Measurements from ENCODE around the gene BBS2. TPM values are rescaled to one million over a fixed set of nuclear protein-coding genes. Genes with fewer than 3 reads are reported as not detected.

The BBS2 gene
- total and polyA plus RNA-seq, 2 experiments from 2014 or later = 13.7 to 25.2 TPM

DNA sequence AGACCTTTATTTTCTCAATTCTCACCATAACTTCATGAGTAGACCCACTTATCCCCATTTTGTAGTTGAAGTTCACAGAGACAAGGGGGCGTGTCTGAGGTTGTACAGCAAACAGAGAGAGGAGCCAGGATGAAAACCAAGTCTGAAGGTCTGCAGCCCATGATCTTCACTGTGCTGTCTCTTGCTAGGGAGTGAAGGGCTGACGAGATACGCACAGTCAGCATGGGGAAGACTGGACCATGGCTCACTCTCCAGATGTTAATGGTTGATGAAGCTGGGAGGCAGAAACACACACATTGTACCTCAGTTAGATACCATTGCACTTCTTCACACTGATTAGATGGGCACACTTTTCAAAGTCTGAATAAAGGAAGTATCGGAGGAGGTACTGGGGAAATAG is 39.3 kb upstream of the BBS2 start:
- H3K4me3 ChIP-seq = no peak overlapping the region
- Mint-ChIP-seq H3K27me3 (ENCODE audit: insufficient read depth, low read depth, poor library complexity) (peaks cover 3% of the 10 kb centered on the region), H3K9me3 (no peaks in the 10 kb centered on the region), H3K36me3 (ENCODE audit: low read depth) (no peaks in the 10 kb centered on the region), H3K4me3 (no peak overlapping the region), H3K27ac (no peak overlapping the region), H3K4me1 (no peaks in the 10 kb centered on the region; the same call in 2 of the 3 replicates)
- no peaks in the 10 kb centered on the region for H3K79me2 ChIP-seq (replicated peaks; ENCODE audit: insufficient read depth)
- no peaks in the 10 kb centered on the region for H3K9me2 ChIP-seq (ENCODE audit: insufficient read depth)
- no peaks in the 10 kb centered on the region for H4K20me1 ChIP-seq (replicated peaks; ENCODE audit: insufficient read depth)
- H3F3A ChIP-seq (replicated peaks; ENCODE audit: low read depth) = no peaks in the 10 kb centered on the region
- TF ChIP-seq ZNF114 (CRISPR knock-in tag; IDR thresholded peaks at IDR 0.05) = no peak
- TF ChIP-seq EZH2phosphoT487 (IDR thresholded peaks at IDR 0.05; ENCODE audit: unreplicated experiment) = no peak
- TF ChIP-seq, protein P1, sequence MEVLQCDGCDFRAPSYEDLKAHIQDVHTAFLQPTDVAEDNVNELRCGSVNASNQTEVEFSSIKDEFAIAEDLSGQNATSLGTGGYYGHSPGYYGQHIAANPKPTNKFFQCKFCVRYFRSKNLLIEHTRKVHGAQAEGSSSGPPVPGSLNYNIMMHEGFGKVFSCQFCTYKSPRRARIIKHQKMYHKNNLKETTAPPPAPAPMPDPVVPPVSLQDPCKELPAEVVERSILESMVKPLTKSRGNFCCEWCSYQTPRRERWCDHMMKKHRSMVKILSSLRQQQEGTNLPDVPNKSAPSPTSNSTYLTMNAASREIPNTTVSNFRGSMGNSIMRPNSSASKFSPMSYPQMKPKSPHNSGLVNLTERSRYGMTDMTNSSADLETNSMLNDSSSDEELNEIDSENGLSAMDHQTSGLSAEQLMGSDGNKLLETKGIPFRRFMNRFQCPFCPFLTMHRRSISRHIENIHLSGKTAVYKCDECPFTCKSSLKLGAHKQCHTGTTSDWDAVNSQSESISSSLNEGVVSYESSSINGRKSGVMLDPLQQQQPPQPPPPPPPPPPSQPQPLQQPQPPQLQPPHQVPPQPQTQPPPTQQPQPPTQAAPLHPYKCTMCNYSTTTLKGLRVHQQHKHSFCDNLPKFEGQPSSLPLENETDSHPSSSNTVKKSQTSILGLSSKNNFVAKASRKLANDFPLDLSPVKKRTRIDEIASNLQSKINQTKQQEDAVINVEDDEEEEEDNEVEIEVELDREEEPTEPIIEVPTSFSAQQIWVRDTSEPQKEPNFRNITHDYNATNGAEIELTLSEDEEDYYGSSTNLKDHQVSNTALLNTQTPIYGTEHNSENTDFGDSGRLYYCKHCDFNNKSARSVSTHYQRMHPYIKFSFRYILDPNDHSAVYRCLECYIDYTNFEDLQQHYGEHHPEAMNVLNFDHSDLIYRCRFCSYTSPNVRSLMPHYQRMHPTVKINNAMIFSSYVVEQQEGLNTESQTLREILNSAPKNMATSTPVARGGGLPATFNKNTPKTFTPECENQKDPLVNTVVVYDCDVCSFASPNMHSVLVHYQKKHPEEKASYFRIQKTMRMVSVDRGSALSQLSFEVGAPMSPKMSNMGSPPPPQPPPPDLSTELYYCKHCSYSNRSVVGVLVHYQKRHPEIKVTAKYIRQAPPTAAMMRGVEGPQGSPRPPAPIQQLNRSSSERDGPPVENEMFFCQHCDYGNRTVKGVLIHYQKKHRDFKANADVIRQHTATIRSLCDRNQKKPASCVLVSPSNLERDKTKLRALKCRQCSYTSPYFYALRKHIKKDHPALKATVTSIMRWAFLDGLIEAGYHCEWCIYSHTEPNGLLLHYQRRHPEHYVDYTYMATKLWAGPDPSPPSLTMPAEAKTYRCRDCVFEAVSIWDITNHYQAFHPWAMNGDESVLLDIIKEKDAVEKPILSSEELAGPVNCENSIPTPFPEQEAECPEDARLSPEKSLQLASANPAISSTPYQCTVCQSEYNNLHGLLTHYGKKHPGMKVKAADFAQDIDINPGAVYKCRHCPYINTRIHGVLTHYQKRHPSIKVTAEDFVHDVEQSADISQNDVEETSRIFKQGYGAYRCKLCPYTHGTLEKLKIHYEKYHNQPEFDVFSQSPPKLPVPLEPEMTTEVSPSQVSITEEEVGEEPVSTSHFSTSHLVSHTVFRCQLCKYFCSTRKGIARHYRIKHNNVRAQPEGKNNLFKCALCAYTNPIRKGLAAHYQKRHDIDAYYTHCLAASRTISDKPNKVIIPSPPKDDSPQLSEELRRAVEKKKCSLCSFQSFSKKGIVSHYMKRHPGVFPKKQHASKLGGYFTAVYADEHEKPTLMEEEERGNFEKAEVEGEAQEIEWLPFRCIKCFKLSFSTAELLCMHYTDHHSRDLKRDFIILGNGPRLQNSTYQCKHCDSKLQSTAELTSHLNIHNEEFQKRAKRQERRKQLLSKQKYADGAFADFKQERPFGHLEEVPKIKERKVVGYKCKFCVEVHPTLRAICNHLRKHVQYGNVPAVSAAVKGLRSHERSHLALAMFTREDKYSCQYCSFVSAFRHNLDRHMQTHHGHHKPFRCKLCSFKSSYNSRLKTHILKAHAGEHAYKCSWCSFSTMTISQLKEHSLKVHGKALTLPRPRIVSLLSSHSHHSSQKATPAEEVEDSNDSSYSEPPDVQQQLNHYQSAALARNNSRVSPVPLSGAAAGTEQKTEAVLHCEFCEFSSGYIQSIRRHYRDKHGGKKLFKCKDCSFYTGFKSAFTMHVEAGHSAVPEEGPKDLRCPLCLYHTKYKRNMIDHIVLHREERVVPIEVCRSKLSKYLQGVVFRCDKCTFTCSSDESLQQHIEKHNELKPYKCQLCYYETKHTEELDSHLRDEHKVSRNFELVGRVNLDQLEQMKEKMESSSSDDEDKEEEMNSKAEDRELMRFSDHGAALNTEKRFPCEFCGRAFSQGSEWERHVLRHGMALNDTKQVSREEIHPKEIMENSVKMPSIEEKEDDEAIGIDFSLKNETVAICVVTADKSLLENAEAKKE (CRISPR knock-in tag; IDR thresholded peaks at IDR 0.05) = no peak
- TF ChIP-seq, protein P2, sequence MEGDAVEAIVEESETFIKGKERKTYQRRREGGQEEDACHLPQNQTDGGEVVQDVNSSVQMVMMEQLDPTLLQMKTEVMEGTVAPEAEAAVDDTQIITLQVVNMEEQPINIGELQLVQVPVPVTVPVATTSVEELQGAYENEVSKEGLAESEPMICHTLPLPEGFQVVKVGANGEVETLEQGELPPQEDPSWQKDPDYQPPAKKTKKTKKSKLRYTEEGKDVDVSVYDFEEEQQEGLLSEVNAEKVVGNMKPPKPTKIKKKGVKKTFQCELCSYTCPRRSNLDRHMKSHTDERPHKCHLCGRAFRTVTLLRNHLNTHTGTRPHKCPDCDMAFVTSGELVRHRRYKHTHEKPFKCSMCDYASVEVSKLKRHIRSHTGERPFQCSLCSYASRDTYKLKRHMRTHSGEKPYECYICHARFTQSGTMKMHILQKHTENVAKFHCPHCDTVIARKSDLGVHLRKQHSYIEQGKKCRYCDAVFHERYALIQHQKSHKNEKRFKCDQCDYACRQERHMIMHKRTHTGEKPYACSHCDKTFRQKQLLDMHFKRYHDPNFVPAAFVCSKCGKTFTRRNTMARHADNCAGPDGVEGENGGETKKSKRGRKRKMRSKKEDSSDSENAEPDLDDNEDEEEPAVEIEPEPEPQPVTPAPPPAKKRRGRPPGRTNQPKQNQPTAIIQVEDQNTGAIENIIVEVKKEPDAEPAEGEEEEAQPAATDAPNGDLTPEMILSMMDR (conservative IDR thresholded peaks at IDR 0.05; ENCODE audit: low read depth in 2 of 2) = no peak
- TF ChIP-seq, protein P3, sequence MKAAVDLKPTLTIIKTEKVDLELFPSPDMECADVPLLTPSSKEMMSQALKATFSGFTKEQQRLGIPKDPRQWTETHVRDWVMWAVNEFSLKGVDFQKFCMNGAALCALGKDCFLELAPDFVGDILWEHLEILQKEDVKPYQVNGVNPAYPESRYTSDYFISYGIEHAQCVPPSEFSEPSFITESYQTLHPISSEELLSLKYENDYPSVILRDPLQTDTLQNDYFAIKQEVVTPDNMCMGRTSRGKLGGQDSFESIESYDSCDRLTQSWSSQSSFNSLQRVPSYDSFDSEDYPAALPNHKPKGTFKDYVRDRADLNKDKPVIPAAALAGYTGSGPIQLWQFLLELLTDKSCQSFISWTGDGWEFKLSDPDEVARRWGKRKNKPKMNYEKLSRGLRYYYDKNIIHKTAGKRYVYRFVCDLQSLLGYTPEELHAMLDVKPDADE (IDR thresholded peaks at IDR 0.05) = no peak
- no peak for TF ChIP-seq JUNB (IDR thresholded peaks at IDR 0.05; ENCODE audit: unreplicated experiment)
- no peak for TF ChIP-seq STAT1 (IDR thresholded peaks at IDR 0.05; ENCODE audit: unreplicated experiment)
- no peak for TF ChIP-seq NANOG (IDR thresholded peaks at IDR 0.05; ENCODE audit: borderline replicate concordance)
- no peak overlapping the region for H2AFZ ChIP-seq
- DNase-seq (ENCODE audit: low spot score) = no peak
- no peaks in the 10 kb centered on the region for H3K4me1 ChIP-seq (ENCODE audit: insufficient read depth)
- no peak overlapping the region for H3K27ac ChIP-seq (ENCODE audit: low read depth)
- no peaks in the 10 kb centered on the region for H3K36me3 ChIP-seq (ENCODE audit: insufficient read depth)
- no peaks in the 10 kb centered on the region for H3K27me3 ChIP-seq (ENCODE audit: insufficient read depth)
- ATAC-seq = no peak
- H3K4me2 ChIP-seq = no peak overlapping the region
